Measurements from ENCODE around the gene DLG4.

- TF ChIP-seq EZH2 (IDR thresholded peaks at IDR 0.05; ENCODE audit: borderline replicate concordance, low read length) = no peak
- TF ChIP-seq, protein P1, sequence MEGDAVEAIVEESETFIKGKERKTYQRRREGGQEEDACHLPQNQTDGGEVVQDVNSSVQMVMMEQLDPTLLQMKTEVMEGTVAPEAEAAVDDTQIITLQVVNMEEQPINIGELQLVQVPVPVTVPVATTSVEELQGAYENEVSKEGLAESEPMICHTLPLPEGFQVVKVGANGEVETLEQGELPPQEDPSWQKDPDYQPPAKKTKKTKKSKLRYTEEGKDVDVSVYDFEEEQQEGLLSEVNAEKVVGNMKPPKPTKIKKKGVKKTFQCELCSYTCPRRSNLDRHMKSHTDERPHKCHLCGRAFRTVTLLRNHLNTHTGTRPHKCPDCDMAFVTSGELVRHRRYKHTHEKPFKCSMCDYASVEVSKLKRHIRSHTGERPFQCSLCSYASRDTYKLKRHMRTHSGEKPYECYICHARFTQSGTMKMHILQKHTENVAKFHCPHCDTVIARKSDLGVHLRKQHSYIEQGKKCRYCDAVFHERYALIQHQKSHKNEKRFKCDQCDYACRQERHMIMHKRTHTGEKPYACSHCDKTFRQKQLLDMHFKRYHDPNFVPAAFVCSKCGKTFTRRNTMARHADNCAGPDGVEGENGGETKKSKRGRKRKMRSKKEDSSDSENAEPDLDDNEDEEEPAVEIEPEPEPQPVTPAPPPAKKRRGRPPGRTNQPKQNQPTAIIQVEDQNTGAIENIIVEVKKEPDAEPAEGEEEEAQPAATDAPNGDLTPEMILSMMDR (conservative IDR thresholded peaks at IDR 0.05 in 1 of 2, IDR thresholded peaks at IDR 0.05 in 1 of 2; ENCODE audit: extremely low read depth in 1 of 2, insufficient read depth in 1 of 2, low read depth in 1 of 2, low read length in 2 of 2) = no peak
These were observed 44.3 kb downstream of the DLG4 start for GRCh38 chr17:7175330-7175733.

Data from mammary epithelial cell (primary cell).